ENCODE data around the gene LRCH4. TPM values are rescaled to one million over a fixed set of nuclear protein-coding genes. Genes with fewer than 3 reads are reported as not detected.
A peak's percentile ranks its signal among the peaks of the same experiment; 100 is the strongest.

Gene LRCH4
- total RNA-seq, 1 donor from 2014 or later: 64.5 TPM

- Mint-ChIP-seq H3K4me3 (peak overlapping the region; percentile 21), H3K36me3 (peaks cover 4% of the 10 kb centered on the region), H3K27ac (no peak overlapping the region), H3K4me1 (ENCODE audit: unreplicated experiment) (peaks cover 7% of the 10 kb centered on the region), H3K9me3 (no peaks in the 10 kb centered on the region), H3K27me3 (no peaks in the 10 kb centered on the region)
- TF ChIP-seq CTCF (conservative IDR thresholded peaks at IDR 0.05): no peak
- DNase-seq (ENCODE audit: extremely low spot score, unreplicated experiment): no peak
Observed at GRCh38 chr7:100609958-100610357, 24.0 kb upstream of the LRCH4 start.

GRCh38 chr7:100607111-100607510 is 21.2 kb upstream of the LRCH4 start:
- TF ChIP-seq CTCF (conservative IDR thresholded peaks at IDR 0.05): no peak
- DNase-seq (ENCODE audit: extremely low spot score, unreplicated experiment): no peak
- H3K27me3 Mint-ChIP-seq: no peaks in the 10 kb centered on the region
- no peaks in the 10 kb centered on the region for H3K36me3 Mint-ChIP-seq
- H3K27ac Mint-ChIP-seq: no peak overlapping the region
- no peak overlapping the region for H3K4me3 Mint-ChIP-seq
- H3K9me3 Mint-ChIP-seq: no peaks in the 10 kb centered on the region
- H3K4me1 Mint-ChIP-seq (ENCODE audit: unreplicated experiment): peaks cover 8% of the 10 kb centered on the region

- DNase-seq (ENCODE audit: extremely low spot score, unreplicated experiment): no peak
- H3K9me3 Mint-ChIP-seq: no peaks in the 10 kb centered on the region
- H3K4me1 Mint-ChIP-seq (ENCODE audit: unreplicated experiment): peaks cover 16% of the 10 kb centered on the region
- TF ChIP-seq CTCF (conservative IDR thresholded peaks at IDR 0.05): no peak
- H3K4me3 Mint-ChIP-seq: peak overlapping the region; percentile 87
- H3K27ac Mint-ChIP-seq: no peak overlapping the region
- no peaks in the 10 kb centered on the region for H3K36me3 Mint-ChIP-seq
- H3K27me3 Mint-ChIP-seq: no peaks in the 10 kb centered on the region
Observed at GRCh38 chr7:100606313-100606712, 20.4 kb upstream of the LRCH4 start.

- no peak for DNase-seq (ENCODE audit: extremely low spot score, unreplicated experiment)
- Mint-ChIP-seq H3K4me1 (ENCODE audit: unreplicated experiment) (peaks cover 17% of the 10 kb centered on the region), H3K9me3 (no peaks in the 10 kb centered on the region), H3K4me3 (peak overlapping the region; percentile 87), H3K36me3 (no peaks in the 10 kb centered on the region), H3K27me3 (no peaks in the 10 kb centered on the region), H3K27ac (no peak overlapping the region)
- no peak for TF ChIP-seq CTCF (conservative IDR thresholded peaks at IDR 0.05)
Observed at GRCh38 chr7:100604976-100605911, 19.3 kb upstream of the LRCH4 start.

- H3K4me1 Mint-ChIP-seq (ENCODE audit: unreplicated experiment): peaks cover 17% of the 10 kb centered on the region
- no peaks in the 10 kb centered on the region for H3K27me3 Mint-ChIP-seq
- H3K36me3 Mint-ChIP-seq: no peaks in the 10 kb centered on the region
- TF ChIP-seq CTCF (conservative IDR thresholded peaks at IDR 0.05): peak; percentile 57
- H3K27ac Mint-ChIP-seq: peak overlapping the region; percentile 41
- H3K9me3 Mint-ChIP-seq: no peaks in the 10 kb centered on the region
- H3K4me3 Mint-ChIP-seq: peak overlapping the region; percentile 89
- no peak for DNase-seq (ENCODE audit: extremely low spot score, unreplicated experiment)
Observed at GRCh38 chr7:100604028-100604975, 18.4 kb upstream of the LRCH4 start.
